SHP77 treated with DMSO at 0.1 percent for 48 hours (cell line): Measurements from ENCODE around the gene SCN4B.

Experiments used
- DNase-seq: peaks from one replicate; lab custom pipeline; 2025; lab: John Stamatoyannopoulos, UW

The SCN4B gene

DNA sequence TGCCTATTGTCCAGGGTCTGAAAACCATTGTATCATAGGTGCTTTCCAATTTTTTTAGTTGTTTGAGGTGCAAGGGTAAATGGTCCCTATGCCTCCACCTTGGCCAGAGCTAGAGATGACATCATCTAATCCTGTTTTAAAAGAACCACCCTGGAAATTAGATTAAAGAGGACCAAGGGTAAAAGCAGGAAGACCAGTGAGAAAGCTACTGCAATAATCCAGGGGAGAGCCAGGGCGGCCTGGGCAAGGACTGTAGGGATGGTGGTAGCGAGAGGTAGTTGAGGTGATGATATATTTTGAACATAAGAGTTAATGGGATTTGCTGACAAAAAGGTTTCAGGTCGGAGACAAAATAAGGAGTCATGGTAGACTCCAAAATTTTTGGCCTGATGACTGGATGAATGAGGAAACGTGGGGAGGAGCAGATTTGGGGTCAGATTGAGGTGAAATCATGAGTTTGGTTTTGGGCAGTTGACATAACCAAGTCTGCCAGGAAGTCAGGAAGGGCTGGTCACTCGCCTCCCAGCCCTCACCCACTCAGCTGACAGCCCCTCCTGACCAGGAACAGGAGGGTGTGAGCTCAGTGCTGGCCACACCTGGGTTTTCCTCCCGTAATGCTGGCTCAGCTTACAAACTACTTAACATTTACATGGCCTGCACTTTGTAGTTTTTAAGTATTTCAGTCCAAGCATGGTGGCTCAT, 23.0 kb downstream of the SCN4B start:
- DNase-seq, result no peak

DNA sequence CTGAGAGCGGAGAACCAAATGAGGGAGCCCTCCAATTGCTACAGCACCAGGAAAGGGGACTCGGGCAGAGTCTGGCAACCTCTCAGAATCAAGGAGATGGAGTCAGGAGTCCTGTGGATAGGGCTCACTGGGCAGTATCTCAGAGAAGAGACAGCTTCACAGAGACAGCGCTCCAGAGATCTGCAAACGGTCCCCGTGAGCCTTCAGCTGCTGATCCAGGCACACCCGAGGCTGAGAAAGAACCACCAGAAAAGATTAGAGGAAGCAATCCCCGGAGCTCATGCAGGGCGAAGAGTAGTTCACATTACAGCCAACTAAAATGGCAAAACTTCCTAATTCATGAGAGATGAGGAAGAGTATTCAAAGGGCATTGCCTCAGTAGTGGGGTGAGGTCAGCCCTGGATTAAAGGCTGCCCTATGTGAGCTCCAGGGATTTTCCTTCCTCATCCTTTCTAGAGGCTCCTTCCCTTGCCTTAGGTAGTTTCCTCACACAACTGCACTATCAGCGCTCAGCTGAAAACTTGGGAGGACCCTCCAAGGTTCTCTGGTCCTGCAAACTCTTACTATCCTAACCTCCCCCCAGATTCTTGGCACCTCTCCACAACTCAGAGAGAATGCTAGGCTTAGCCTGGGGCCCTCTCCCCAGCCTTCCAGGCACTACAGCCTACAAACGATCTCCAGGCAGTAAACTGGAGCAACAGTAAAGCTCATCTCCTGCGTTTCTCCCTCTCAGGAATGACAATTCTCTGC, 23.7 kb downstream of the SCN4B start:
- no peak for DNase-seq

DNA sequence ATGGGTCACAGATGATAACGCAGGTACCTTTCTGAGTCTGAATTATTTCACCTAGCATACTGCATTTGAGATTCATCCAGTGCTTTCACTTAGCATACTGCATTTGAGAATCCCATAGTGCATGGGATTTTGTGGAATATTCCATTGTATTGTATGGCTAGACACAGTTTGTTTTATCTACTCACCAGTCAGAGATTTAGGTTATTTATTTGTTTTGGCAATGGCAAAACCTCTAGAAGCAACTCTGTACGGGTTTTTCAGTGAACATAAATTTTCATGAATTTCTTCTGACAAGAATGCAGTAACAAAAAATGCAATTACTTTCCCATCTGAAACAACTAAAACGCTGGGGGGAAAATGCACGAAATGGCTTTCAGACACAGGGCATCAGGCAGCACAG, 24.3 kb downstream of the SCN4B start:
- no peak for DNase-seq

DNA sequence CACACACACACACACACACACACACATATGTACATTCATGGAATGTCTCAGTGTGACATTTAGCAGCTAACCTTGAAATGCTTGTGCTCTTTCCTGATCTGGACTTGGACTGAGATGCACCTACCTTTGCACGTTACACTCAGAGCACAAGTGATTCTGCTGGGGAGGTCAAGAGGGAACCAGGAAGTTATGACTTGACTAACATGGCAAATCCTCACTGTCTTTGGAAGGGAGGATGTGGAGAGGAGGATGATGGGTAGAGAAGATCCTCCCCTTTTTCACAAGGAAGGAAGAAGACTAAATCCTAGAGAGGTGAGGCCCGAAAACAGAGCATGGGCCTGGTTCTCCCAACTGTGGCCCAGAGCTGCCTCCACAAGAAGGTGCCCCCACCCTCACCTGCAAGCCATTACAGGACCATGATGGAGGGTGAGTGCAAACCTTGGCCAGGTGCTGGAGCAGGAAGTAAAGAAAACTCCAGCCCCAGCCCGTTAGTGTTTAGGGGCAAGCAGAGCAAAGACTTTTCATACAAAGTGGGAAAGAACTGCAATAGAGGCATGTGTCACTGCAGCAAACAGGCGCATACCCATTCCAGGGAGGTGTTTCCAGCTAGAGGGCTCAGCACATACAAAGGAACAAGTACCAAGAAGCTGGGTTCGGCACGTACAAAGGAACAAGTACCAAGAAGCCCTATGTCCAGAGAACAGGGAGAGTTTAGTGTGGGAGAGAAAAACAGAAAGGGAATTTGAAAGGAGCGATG, 26.4 kb downstream of the SCN4B start:
- DNase-seq, result no peak

DNA sequence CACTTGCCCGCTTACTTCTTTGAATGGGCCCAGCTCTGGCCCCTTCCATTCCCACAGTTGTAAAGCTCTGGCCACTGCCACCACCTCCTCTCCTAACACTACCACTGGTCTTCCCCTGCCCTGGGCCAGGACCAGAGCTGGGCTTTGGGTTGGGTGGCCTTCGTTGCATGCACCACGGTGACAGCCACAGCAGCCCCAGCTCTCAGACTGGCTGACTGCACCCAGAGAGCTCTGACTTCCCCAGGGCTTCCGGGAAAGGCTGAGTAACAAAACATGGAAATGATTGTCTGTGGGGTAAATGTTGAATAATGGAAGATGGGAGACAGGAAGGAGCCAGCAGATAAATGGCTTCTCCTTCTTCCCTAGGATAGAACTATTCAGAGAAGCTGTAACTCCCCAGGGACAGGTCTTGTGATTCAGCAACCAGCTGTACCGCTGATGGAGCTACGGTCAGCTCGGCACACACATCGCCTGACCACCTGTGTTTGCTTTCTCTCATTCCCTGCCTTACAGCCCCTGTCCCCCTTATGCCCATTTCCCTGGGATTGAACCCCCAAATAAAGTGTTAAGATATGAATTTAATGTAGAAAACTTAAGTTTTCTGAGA, 27.6 kb downstream of the SCN4B start:
- no peak for DNase-seq

DNA sequence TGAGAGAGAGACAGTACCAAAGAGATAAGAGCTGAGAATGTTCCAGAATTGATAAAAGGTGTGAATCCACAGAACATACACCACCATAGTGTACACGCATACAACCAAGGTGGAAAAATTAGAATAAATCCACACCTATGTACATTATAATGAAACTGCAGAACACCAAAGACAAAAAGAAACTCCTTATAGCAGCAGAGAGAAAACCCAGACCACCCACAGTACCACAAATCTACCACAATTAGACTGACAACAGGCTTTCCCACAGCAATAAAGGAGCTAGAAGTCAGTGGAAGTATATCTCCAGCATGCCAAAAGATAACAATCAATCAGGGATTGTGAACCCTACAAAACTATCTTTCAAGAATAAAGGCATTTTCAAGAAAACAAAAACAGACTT, 31.8 kb downstream of the SCN4B start:
- DNase-seq, result no peak

DNA sequence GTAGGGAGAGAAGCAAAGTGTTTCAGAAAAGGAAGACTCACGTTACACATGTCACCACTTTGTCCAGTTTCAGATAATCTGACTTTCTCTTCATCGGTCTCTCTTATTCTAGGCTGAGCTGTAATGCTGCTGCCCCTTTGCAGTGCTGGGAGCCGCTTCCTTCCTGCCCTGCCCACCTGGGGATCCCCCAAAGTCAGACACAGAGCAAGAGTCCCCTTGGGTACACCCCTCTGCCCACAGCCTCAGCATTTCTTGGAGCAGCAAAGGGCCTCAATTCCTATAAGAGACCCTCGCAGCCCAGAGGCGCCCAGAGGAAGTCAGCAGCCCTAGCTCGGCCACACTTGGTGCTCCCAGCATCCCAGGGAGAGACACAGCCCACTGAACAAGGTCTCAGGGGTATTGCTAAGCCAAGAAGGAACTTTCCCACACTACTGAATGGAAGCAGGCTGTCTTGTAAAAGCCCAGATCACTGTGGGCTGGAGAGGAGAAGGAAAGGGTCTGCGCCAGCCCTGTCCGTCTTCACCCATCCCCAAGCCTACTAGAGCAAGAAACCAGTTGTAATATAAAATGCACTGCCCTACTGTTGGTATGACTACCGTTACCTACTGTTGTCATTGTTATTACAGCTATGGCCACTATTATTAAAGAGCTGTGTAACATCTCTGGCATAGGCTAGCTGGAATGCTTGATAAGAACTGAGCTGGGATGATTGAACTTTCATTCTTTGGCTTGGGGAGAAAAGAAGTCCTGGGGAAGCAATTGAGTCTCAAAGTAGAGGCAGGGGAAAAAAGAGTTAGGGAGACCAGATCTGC, 34.6 kb downstream of the SCN4B start:
- DNase-seq, result no peak

DNA sequence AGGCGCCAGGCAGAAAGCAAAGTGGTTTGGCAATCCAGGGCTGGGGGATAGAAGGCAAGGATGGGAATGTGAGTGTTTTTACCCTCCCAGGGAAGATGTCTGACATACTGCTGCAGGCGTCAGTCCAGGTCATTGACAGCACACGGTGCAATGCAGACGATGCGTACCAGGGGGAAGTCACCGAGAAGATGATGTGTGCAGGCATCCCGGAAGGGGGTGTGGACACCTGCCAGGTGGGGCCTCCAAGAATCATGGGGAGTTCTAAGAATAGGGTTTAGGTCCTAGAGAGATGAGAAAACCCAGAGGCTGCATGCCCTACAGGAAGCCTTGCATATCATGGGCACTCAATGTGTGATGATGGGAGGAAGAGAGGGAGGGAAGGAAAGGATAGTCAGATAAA, 37.6 kb downstream of the SCN4B start:
- DNase-seq, result no peak

DNA sequence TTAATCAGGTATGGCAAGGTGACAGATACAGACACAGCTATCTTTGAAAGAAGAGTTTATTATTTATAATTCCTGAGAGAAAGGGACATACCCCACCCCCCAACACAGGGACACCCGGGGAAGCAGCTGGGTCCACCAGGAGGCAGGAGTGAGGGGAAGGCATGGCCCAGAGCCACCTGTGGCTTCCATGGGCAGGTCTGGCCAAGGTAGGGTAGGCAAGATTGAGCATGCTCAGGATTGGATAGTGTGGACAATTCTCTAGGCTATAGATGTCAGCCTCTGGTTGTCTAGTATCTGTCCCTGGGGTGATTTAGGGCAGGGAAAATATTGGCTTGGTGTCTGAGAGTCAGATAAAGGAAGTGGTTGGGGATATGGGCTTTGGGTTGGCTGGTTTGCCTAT, 38.4 kb downstream of the SCN4B start:
- DNase-seq, result no peak

DNA sequence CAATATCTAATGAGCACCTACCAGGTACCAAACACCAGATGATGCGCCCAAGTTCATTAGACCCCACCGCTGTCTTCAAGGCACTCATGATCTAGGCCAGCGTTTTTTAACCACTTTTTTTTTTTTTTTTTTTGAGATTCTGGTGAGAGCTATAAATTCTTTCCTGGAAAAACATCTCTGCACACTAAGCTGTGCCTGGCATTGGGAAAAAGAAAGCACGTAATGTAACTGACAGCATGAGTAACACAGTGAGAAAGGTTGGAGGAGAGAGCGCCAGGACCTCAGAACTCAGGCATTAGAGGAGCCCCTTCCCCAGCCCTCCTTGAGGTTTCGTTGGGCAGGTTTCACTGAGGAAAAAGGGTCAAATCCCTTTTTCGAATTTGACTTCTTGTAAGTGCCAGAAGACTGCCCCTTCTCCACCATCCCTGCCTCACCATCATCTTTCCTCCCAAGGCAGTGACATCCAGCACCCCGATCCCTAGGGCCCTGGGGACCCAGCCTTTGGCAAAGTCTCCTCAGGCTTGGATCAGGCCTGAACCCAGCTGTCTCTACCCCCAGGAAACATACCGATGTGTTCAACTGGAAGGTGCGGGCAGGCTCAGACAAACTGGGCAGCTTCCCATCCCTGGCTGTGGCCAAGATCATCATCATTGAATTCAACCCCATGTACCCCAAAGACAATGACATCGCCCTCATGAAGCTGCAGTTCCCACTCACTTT, 39.8 kb downstream of the SCN4B start:
- no peak for DNase-seq

DNA sequence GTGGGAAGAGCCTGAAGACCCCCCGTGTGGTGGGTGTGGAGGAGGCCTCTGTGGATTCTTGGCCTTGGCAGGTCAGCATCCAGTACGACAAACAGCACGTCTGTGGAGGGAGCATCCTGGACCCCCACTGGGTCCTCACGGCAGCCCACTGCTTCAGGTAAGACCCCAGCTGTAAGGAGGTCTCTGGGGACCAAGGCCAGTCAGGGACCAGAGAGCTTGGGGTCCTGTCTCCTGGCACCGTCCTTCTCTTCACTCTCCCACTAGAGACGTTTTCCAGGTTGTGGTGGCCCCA, 40.9 kb downstream of the SCN4B start:
- no peak for DNase-seq

DNA sequence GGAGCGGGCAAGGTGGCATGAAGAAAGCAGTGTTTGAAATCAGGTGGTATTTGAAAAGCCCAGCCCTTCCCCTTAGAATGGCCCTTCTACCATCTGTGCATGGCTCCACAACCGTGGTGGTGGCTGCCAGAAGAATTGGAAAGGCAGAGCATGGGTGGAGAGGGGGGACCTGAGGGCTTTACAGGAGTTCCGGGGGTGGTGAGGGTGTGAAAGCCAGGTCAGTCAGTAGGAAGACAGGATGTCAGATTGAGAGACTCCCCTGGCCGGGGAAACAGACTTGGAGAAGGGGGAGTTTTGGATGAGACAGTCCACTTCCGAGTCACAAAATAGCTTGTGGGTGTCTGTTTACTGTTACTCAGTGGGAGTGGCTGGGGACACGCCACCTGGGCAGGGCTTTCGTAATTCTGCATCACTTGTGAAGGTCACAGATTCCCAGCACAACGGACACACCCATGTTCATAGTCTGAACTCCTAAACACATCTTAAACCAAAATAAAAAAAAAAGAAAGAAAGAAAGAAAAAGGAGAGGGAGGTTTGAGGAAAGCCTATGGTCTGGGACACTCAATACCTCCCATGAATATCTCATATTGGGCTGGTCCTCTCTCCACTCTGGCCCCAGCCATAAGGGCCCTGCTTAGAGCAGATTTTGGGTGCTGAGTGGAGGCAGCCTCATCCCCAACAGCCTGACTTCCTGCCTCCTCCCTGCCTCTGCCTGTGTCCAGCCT, 41.4 kb downstream of the SCN4B start:
- no peak for DNase-seq

DNA sequence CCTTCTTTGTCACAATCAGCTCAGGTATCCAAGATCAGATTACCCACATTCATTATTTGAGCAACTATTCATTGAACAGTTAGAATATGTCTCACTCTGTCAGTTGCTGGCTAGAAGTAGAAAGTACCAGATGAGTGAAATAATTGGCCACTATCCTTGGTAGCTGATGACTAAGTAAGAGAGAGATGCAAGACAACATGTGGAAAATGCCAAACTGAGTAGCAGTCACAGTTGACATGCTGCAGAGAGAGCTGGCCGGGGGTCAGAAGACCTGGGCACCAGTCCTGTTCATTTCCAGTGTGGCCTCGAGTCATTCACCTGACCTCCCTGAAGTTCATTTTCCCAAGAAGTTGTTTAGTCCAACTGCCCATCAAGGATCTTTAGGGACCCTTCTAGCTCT, 43.4 kb downstream of the SCN4B start:
- no peak for DNase-seq

DNA sequence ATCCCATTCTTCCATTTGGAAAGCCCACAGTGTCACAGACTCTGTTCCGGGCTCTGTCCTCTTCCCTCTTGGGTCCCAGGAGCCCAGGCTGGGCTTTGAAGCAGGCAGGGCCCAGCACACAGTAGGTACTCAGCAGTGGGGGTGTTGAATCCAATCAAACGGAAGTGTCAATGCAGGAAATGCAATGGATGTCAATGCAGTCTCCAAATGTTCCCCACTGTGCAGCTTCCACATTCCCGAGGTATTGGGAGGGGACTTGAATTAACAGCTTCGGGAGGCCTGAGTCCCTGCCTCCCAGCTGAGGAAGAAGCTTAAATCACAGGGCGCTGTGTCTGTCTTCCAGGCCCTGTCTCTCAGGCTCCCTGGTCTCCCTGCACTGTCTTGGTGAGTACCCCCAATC, 44.1 kb downstream of the SCN4B start:
- DNase-seq, result no peak

DNA sequence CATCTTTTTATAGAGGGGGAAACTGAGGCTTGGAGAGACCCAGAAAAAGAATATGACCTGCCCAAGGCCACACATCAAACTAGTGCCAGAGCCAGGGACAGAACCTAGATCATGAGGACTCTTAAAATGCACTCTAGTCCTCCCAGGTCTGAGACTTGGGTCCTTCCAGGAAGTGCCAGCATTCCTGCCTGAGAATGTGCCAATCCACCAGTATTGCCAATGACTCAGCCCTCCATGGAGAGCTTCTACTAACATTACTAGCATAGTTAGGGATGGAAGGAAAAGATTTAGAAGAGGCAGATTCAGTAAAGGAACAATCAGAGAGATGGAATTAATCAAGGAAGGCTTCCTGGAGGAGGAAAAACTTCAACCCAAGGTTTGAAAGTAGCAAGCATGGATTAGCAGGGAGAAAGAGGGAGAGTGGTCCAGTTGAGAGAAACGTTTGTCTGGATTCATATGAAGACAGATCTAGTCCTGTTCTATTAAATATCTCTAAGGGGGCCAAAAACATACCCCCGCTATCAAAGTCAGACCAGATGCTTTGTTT, 45.8 kb downstream of the SCN4B start:
- DNase-seq, result no peak

DNA sequence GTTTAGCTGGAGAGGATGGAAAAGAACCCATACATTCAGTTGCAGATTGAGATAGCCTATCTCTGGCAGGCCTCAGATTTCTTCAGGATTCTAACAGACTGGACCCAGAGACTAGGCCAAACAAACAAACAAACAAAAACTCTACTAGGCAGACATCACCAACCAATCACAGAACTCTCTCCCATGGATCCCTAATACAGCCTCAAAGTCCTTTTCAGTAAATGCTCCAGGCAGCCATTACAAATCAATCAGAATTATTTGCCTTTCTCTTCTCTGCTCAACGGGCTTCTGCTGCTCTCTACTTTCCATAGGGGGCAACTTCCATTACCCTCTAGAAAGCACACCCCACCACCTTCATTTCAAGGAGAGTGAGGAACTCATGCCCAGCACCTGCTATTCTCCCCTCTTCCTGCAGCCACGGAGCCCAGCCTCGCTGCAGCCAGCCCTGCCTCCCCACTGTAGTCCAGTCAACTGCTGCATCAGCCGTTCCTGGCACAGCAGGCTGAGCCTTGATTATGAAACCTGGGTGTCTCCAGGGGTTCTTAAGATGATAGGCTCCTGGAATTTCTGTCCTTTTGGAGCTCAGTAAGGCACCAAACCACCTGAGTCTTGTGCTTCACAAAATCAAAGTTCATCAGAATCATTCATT, 46.8 kb downstream of the SCN4B start:
- DNase-seq, result no peak

DNA sequence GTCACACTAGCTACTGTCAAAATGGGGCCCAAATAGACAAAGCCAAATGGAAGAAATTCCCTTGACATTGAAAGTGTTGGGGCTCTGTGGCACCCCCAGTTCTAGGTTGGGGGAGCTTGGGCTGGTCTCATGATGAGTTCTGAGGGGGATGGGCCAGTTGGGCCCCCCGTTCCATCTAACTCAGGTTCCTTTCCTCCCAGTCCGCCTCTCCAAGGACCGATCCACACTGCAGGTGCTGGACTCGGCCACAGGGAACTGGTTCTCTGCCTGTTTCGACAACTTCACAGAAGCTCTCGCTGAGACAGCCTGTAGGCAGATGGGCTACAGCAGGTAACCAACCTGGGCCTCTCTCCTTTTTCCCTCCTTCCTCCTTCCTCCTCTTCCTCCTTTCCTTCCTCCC, 48.1 kb downstream of the SCN4B start:
- no peak for DNase-seq

DNA sequence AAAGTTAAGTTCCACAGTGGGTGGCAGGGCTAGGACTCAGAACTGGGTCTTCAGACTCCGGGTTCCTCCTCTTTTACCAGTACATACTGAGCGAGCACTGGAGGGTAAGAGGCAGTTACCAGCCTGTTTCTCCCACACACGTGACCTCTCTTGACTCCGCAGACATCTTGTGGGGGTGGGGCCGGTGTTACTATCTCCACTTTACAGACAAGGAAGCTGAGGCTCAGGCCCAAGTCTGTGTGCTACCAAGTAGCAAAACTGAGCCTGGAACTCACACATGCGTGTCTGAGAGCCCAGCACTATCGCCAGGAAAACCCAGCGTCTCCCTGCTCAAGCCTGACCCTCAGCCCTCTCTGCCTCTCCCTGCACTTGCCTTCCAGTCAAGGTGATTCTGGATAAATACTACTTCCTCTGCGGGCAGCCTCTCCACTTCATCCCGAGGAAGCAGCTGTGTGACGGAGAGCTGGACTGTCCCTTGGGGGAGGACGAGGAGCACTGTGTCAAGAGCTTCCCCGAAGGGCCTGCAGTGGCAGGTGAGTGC, 49.8 kb downstream of the SCN4B start:
- no peak for DNase-seq

DNA sequence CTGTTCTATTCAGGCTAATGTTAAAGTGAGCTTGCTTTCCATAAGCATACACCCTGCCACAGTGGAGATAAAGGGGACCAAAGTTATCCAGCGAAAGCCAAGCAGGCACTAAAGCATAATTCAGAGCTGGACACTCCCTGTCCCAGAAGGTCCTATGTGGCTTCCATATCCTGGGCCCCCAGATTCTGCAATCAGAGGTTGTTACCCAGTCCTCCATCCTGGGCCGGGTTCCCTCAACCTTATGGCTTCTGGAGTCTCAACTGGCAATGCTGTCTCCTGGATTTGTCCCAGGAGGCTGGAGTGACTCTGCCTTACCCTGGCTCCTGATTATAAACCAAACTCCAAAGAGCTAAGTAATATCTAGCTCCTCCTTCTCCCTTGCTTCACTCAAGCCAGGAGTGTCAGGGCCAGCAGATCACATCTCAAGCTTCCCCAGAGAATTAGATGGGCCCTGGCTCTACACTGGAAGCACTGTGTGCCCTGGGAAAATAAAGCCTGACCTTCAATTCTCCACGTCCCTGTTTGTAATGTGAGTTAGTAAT, 51.9 kb downstream of the SCN4B start:
- no peak for DNase-seq
